DMS79 (cell line): ENCODE data around the gene GATD1.
A peak's percentile ranks its signal among the peaks of the same experiment; 100 is the strongest.

Experiments used
- DNase-seq: peaks from one replicate; lab custom pipeline; 2025; lab: John Stamatoyannopoulos, UW

GATD1 gene

DNA sequence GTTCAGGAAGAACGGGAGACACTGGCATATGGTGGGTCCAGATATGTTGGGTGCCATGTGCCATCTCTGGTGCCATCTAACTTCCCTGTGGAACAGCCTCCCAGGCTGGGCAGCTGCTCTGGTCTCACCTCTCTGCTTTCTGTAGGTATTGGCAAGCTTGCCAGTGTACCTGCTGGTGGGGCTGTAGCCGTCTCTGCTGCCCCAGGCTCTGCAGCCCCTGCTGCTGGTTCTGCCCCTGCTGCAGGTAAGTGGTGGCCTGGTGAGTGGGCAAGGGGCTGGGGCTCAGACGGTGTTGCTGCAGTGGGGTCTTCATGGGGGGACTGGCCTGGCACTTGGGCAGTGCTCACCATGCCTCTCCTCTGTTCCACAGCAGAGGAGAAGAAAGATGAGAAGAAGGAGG lies 35.1 kb upstream of the GATD1 start:
- DNase-seq = no peak

DNA sequence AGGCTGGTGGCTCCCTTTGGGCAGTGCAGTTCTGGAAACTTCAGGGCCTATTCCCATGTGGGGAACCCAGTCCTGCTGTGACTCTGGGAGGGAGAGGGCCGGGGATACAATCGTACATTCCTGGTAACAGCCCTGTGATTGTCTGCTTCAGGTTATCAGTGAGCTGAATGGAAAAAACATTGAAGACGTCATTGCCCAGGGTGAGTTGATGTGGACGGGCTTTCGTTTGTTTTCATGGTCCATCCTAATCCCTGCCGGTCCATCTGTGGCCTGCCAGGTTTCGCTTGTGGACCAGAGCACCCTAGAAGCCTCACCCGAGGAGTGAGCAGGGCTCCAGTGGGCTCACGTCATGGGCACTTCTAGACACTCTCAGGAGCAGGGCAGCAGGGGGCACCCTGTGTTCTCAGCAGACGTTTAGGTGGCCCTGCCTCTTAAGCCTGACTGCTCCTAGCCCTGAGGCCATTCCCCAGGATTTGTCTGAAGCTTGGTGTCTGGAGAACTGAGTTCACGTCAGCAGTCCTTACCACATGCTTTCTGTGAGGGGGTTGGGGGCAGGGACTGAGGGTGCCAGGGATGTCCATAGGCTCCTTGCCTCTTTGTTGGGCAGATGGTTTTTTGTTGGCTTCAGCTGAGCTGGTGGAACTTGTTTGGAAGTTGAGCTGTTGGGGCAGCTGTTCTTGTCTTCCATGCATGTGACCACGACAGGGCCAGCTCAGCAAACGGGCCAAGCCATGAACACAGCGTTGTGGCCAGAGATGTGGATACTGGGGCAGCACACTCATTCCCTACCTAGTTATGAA lies 34.4 kb upstream of the GATD1 start:
- no peak for DNase-seq

DNA sequence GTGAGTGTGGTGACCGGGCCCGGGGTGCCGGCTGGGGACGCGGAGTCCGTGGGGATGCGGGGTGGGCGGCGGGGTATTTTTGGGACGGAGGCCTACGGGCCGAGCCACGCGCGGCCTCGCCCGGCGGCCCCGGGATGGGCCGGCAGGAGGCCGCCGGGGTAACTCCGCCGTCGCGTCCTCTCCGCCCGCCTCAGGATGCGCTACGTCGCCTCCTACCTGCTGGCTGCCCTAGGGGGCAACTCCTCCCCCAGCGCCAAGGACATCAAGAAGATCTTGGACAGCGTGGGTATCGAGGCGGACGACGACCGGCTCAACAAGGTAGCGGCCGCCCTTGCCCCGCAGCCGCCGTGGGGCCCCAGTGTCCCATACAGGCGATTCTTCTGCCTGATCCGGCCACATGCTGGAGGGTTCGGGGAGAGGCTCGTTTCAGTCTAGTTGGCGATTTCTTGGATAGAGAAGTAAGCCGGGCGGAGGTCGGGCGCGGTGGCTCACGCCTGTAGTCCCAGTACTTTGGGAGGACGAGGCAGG lies 32.8 kb upstream of the GATD1 start:
- DNase-seq = no peak

GRCh38 chr11:809287-810039 lies 32.2 kb upstream of the GATD1 start, which contains the start of gene RPLP2:
Gene RPLP2, plus strand, starts transcription at chr11:809967. Its CDS starts 268 bp downstream, at chr11:810235.
- DNase-seq = peak; percentile 83

DNA sequence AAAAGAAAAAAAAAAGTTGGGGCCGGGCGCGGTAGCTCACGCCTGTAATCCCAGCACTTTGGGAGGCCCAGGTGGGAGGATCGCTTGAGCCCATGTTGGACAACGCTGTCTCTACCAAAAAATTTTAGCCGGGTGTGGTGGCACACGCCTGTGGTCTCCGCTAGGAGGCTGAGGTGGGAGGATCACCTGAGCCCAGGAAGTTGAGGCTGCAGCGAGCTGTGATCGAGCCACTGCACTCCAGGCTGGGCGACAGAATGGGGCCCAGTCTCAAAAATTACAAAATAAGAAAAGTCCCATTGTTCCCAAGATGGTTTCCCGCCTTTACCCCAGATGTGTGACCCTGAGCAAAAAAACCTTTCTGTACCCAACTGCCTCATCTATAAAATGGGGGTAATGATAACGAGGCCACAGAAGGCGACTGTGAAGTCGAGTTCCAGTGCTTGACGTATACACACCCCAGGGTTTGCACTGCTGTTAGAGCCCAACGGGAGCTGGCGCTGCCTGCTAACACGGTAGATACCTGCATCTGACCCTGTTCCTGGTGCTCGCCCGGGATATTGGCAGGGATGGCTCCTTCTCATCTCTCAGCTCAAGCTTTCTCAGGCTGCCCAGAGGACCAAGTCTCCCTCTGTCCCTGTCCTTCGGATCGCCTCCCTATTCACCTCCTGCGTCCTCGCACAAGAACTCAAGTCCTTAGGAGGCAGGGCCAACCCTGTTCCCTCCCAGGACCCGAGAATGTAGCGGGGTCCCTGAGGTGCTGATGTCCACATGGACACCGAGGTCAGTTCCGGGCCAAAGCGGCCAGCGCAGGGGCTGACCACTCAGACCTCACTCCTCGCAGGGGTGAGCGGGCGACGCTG lies 31.4 kb upstream of the GATD1 start:
- no peak for DNase-seq

GRCh38 chr11:804599-804964 lies 27.3 kb upstream of the GATD1 start:
- DNase-seq = no peak

- peak; percentile 61 for DNase-seq
Measured at GRCh38 chr11:803770-804598, 26.7 kb upstream of the GATD1 start.

GRCh38 chr11:803467-803742 lies 26.1 kb upstream of the GATD1 start:
- DNase-seq = no peak

DNA sequence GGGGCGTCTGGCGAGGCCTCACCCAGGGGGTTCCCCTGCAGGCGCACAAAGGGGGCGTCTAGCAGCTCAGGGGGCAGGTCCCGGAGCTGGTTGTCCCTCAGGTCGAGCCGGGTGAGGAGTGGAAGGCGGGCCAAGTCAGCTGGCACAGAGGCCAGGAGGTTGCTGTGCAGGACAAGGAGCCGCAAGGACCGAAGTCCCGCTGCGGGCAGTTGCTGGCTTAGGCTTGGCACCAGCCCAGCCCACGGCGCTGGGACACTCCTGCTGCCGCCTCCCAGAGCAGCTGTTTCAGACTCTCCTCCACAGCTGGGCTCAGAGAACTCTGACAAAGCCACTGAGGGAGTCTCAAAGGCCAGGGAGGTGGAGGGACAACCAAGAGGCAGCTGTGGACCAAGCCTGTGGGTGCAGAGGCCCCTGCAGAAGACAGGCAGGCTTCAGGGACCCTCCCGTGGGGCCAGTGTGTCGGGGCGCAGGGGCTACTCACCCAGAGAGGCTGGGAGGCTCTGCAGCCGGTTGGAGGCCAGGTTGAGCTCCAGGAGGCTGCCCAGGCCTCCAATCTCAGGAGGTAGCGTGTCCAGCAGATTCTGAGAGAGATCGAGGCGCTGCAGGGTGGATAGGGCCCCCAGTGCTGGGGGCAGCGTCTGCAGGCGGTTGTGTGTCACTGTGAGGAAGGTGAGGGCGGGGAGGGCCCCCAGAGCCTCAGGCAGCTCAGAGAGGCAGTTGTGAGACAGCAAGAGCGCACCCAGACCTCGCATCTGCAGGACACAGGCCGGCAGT lies 25.6 kb upstream of the GATD1 start:
- no peak for DNase-seq

- DNase-seq = no peak
Measured at GRCh38 chr11:802018-802617, 24.8 kb upstream of the GATD1 start.

DNA sequence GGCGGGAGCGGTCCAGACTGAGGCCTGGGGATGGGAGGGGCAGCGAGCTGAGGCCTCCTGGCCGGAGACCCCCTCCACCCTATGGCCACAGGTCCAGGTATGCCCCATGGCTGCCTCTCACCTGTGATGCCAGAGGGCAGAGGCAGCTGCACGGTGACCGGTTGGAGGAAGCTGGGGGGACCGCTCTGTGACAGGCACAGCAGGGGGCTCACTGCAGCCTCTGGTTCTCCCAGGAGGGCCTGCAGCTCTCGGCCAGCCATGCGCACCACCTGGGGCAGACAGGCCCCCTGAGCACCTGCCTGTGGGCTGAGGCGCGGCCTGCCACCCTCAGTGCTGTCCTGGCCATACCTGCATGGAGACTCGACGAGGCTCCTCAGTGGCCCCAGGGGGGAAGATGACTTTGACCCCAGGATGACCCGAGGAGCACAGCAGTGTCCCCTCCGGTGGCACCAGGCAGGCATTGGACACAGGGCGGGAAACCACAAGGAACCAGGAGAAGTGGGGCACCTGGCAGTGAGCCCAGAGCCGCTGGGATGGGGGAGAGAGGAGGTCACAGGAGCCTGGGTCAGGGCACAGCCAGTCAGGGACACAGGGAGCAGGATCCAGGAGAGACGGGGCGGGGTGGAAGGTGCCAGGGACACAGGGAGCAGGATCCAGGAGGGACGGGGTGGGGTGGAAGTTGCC lies 24.0 kb upstream of the GATD1 start:
- DNase-seq = no peak

DNA sequence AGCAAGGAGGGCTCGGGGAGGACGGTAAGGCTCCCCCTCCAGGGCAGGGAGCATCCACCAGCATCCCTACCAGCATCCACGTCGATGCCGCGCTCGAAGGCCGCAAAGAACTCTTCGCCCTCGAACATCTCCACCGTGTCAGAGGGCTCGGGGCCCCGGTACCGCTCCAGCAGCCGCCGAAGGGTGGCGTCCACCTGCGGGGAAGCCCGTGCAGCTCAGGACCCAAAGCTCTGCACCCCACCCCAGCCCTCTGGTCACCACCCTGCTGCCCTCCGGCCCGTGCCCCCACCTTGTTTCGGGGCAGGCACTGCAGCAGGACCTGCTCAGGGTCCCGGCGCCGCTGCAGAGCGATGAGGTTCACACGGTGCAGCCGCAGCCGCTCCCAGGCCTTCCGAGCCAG lies 23.2 kb upstream of the GATD1 start:
- DNase-seq = no peak

- no peak for DNase-seq
Measured at GRCh38 chr11:799641-800316, 22.5 kb upstream of the GATD1 start.

- DNase-seq = peak; percentile 26
Measured at GRCh38 chr11:798093-798713, 20.9 kb upstream of the GATD1 start, which contains the start of gene SLC25A22. Gene SLC25A22, minus strand, starts transcription at chr11:798281. Its CDS starts 3,275 bp downstream, at chr11:795006.

- DNase-seq = peak; percentile 23
Measured at GRCh38 chr11:797296-798092, 20.2 kb upstream of the GATD1 start.

GRCh38 chr11:796565-797295 lies 19.4 kb upstream of the GATD1 start:
- DNase-seq = no peak
